ENCODE results near the gene NAE1. TPM values are rescaled to one million over a fixed set of nuclear protein-coding genes. Genes with fewer than 3 reads are reported as not detected.

Gene NAE1
- total RNA-seq, 4 donors from 2014 or later = 33.6 to 51.3 (median 43.0) TPM

- H3K27me3 ChIP-seq = no peaks in the 10 kb centered on the region
- H3K4me3 ChIP-seq = no peak overlapping the region
- no peaks in the 10 kb centered on the region for H3K9me3 ChIP-seq
- no peaks in the 10 kb centered on the region for H3K4me1 ChIP-seq
- H3K27ac ChIP-seq = no peak overlapping the region
- TF ChIP-seq POLR2A (IDR thresholded peaks at IDR 0.05) (no peak), CTCF (IDR thresholded peaks at IDR 0.05) (no peak)
- DNase-seq = no peak
- no peaks in the 10 kb centered on the region for H3K36me3 ChIP-seq
Measured at GRCh38 chr16:66774981-66775380, 55.8 kb downstream of the NAE1 start.

GRCh38 chr16:66758086-66758485, 72.7 kb downstream of the NAE1 start:
- H3K36me3 ChIP-seq = no peaks in the 10 kb centered on the region
- no peaks in the 10 kb centered on the region for H3K9me3 ChIP-seq
- no peak for DNase-seq
- H3K27ac ChIP-seq = no peak overlapping the region
- TF ChIP-seq CTCF (IDR thresholded peaks at IDR 0.05) (no peak), POLR2A (IDR thresholded peaks at IDR 0.05) (no peak)
- no peaks in the 10 kb centered on the region for H3K4me1 ChIP-seq
- no peak overlapping the region for H3K4me3 ChIP-seq
- no peaks in the 10 kb centered on the region for H3K27me3 ChIP-seq

GRCh38 chr16:66754819-66755218, 76.0 kb downstream of the NAE1 start:
- no peak overlapping the region for H3K27ac ChIP-seq
- H3K27me3 ChIP-seq = no peaks in the 10 kb centered on the region
- no peaks in the 10 kb centered on the region for H3K9me3 ChIP-seq

GRCh38 chr16:66754211-66754610, 76.6 kb downstream of the NAE1 start:
- no peak for DNase-seq
- Histone ChIP-seq H3K27ac (no peak overlapping the region), H3K4me1 (peaks cover 0 to 17% (median 7%) of the 10 kb centered on the region in 4 donors), H3K27me3 (no peaks in the 10 kb centered on the region), H3K4me3 (no peak overlapping the region), H3K9me3 (no peaks in the 10 kb centered on the region), H3K36me3 (peaks cover 0 to under 1% (median 0%) of the 10 kb centered on the region in 3 donors)
- TF ChIP-seq CTCF (IDR thresholded peaks at IDR 0.05) (no peak), POLR2A (IDR thresholded peaks at IDR 0.05) (no peak)

More at GRCh38 chr16:66754819-66755218, 76.0 kb downstream of the NAE1 start:
- TF ChIP-seq CTCF (IDR thresholded peaks at IDR 0.05) (no peak), POLR2A (IDR thresholded peaks at IDR 0.05) (no peak)
- H3K4me3 ChIP-seq = no peak overlapping the region
- DNase-seq = no peak
- no peaks in the 10 kb centered on the region for H3K36me3 ChIP-seq
- H3K4me1 ChIP-seq = peaks cover 0 to 11% (median 5%) of the 10 kb centered on the region in 4 donors

- H3K27me3 ChIP-seq = no peaks in the 10 kb centered on the region
- H3K4me3 ChIP-seq = no peak overlapping the region
- no peaks in the 10 kb centered on the region for H3K9me3 ChIP-seq
- H3K36me3 ChIP-seq = peaks cover 0 to 13% (median 0%) of the 10 kb centered on the region in 3 donors
- no peak overlapping the region for H3K27ac ChIP-seq
- DNase-seq = no peak
- peaks cover 0 to 22% (median 8%) of the 10 kb centered on the region in 4 donors for H3K4me1 ChIP-seq
- TF ChIP-seq POLR2A (IDR thresholded peaks at IDR 0.05) = no peak
- TF ChIP-seq CTCF (IDR thresholded peaks at IDR 0.05) = no peak
Measured at GRCh38 chr16:66752958-66753357, 77.8 kb downstream of the NAE1 start.

Other genes starting within 250 kb of the NAE1 start
- gene CMTM3, start 226.3 kb downstream of the NAE1 start, total RNA-seq = 10 to 100 TPM in 2 of 4 donors, 1 to 10 TPM in 2; 4.9 to 15.7 (median 11.3) TPM
- gene CMTM4, start 134.2 kb downstream of the NAE1 start, total RNA-seq = 100 to 1,000 TPM in 2 of 4 donors, 10 to 100 TPM in 2; 33.8 to 116 (median 101) TPM
- 100 to 1,000 TPM; 167 to 337 (median 206) TPM for gene DYNC1LI2, start 79.4 kb downstream of the NAE1 start, total RNA-seq
- gene TERB1, start 29.4 kb downstream of the NAE1 start, total RNA-seq = under 1 TPM in 1 of 4 donors, not detected in 3; 0.40 TPM
- 10 to 100 TPM; 13.2 to 59.4 (median 32.2) TPM for gene CA7, start 13.4 kb upstream of the NAE1 start, total RNA-seq
- 10 to 100 TPM; 12.1 to 27.9 (median 15.3) TPM for gene PDP2, start 49.5 kb upstream of the NAE1 start, total RNA-seq
- 10 to 100 TPM in 3 of 4 donors, not detected in 1; 11.3 to 19.5 (median 15.4) TPM for gene CDH16, start 87.9 kb upstream of the NAE1 start, total RNA-seq
- 1 to 10 TPM in 3 of 4 donors, under 1 TPM in 1; 0.53 to 4.1 (median 2.8) TPM for gene RRAD, start 94.6 kb upstream of the NAE1 start, total RNA-seq
- gene CIAO2B, start 103.4 kb upstream of the NAE1 start, total RNA-seq = 10 to 100 TPM; 28.1 to 72.7 (median 55.2) TPM
- 1,000 to 10,000 TPM in 3 of 4 donors, 100 to 1,000 TPM in 1; 113 to 4,512 (median 3,000) TPM for gene CES2, start 104.5 kb upstream of the NAE1 start, total RNA-seq
- 100 to 1,000 TPM in 3 of 4 donors, 10 to 100 TPM in 1; 28.9 to 227 (median 161) TPM for gene CES3, start 130.3 kb upstream of the NAE1 start, total RNA-seq
- gene CES4A, start 157.6 kb upstream of the NAE1 start, total RNA-seq = 10 to 100 TPM; 13.7 to 26.5 (median 17.9) TPM
- 10 to 100 TPM; 14.0 to 30.5 (median 26.6) TPM for gene CBFB, start 198.2 kb upstream of the NAE1 start, total RNA-seq